HG02759 (cell line): Measurements from ENCODE around the gene LRP1B.

ENCODE experiments used
- ATAC-seq: cut with Tn5 transposase; IDR thresholded peaks from one replicate; pipeline ENCODE4 v1.9.1; 2021; ENCODE audit warnings: mild to moderate bottlenecking, moderate library complexity; ENCODE audit not compliant: unreplicated experiment

The LRP1B gene

DNA sequence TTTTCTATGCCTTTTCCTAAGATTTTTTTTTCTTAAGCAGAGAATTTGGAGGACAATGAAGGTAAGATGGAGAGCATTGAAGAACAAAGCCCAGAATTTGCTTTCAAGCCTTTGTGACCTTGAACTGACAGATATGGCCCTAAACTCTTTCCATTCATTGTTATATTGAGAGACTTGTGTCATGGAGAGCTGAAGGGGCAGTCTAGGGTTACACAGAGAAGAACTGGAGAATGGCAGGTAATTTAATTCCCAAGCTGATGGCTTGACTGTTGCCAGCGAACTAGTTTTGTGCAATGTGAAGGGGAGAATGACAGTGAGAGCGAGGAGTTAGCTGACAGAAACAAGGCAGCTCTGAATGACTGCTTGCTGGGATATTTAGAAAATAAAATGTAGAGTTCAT, 1344.2 kb downstream of the LRP1B start:
- ATAC-seq = no peak

- no peak for ATAC-seq
Measured at GRCh38 chr2:140775411-140775810, 1355.4 kb downstream of the LRP1B start.

DNA sequence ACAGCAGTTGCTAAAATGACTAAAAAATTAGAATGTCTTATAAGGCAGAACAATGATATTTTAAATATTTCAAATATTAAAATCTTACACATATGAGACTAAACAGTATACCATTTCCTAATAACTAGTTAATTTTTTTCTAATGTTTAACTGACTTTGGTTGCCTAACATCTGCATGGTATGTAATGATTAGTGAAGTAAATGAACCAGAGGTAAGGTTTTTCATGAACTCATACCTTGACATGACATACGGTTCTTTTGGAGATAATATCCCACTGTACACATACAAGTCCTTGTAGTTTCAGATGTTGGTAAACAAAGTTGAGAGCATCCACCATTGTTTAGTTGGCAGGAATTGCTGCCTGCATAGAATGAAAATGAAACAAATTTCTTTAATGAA, 1360.2 kb downstream of the LRP1B start:
- no peak for ATAC-seq

GRCh38 chr2:140761807-140762206, 1369.0 kb downstream of the LRP1B start:
- no peak for ATAC-seq

GRCh38 chr2:140759426-140760156, 1371.2 kb downstream of the LRP1B start:
- ATAC-seq = no peak

DNA sequence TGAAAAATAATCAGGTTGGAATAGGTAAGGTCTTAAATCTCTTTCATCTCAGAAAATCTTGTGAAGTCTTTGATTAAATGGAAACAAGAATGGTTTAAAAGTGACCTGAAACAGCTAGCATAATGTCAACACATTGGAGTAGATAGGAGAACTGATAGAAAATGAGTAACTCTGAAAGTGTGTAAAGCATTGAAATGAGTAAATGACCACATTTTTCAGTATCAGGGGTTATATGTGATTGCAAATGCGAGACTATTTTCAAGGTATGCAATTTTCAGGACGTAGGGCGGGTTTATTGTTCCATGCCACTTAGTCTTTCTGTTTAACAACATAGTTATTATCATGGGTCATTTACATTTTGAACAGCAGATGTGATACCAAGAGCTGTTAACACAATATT, 1383.2 kb downstream of the LRP1B start:
- ATAC-seq = peak; percentile 74

DNA sequence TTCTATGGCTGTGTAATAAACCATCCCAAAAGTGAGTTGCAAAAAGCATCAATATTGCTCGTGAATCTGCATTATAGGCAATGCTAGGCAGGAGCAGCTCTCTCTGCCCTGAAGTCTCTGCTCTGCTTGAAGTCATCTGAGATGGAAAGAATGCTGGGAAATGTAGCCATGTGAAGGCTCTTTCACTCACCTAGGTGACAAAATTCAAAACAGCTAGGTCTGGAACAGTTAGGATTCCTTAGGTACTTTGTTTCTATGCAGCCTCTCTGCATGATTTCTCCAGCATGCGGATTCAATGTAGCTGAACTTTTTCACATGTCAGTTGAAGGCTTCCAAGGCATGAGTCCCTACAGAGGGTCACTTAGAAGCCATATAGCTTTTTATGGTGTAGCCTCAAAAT, 1383.7 kb downstream of the LRP1B start:
- ATAC-seq = peak; percentile 8

DNA sequence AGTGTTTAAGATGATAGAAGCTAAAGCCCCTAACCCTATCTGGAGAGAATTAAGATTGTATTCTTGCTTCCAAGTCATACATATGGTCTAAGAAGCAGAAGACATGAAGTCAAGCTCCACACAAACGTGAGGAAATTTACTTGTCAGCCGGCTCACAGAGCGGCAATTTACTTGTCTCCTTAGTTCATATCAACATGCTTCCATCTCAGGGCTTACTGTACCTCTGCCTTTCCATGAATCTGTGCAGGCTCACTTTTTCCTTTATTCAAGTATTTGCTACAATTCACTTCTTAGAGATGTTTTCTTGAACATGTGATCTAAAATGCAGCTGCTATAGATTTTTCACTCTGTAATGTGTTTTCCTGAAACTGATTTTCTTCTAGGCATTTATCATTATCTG, 1386.4 kb downstream of the LRP1B start:
- no peak for ATAC-seq

DNA sequence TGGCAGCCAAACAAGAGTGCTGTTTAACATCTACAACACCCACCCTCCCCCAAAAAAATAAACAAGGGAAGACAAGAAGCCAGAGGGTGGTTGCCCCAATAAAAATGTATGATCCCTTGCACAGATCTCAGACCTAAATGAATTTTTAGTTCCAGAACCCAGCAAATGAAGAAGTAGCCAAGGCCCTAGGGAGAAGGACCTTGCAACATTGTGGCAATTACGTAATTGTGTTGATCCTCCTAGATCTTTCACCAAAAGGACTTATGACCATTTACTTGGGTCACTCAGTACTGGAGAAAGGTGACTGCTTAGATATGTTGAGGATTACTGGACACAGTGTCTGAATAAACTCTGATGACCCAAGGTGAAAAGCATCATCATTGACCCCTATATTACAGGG, 1393.8 kb downstream of the LRP1B start:
- ATAC-seq = no peak

GRCh38 chr2:140734992-140735391, 1395.8 kb downstream of the LRP1B start:
- ATAC-seq = no peak

GRCh38 chr2:140718999-140719398, 1411.8 kb downstream of the LRP1B start:
- ATAC-seq = no peak

- no peak for ATAC-seq
Measured at GRCh38 chr2:140717481-140717880, 1413.3 kb downstream of the LRP1B start.

GRCh38 chr2:140714586-140714985, 1416.2 kb downstream of the LRP1B start:
- ATAC-seq = no peak

DNA sequence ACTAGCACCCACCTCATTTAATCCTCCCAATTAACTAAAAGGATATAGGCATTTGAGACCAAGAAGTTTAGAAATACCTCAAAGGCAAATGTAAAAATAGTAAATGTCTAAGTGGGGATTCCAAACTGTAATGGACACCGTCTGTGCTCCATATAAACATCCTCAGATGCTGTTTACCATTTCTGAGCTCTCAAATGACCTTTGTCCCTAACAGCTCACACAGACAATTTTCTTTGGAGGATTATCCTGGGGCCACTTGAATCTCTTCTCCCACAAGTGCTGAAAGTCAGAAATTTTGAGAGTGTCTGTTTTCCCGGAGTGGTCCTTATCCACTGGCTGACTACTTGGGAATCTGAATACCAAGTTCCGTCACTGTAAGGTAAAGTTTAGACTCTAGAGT, 1418.9 kb downstream of the LRP1B start:
- ATAC-seq = no peak

GRCh38 chr2:140701726-140702125, 1429.1 kb downstream of the LRP1B start:
- ATAC-seq = no peak

GRCh38 chr2:140698636-140699035, 1432.2 kb downstream of the LRP1B start:
- ATAC-seq = no peak

DNA sequence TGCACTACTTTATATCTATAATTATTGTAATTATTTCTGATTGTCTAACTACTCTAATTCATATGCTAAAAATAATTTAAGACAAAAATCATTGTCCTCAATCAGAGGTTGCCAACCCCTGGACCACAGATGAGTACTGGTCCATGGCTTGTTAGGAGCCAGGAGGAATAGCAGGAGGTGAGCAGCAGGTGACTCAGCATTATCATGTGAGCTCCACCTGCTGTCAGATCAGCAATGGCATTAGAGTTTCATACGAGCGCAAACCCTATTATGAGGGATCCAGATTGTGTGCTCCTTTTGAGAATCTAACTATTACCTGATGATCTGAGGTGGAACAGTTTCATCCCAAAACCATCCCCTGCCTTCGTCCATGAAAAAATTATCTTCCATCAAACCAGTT, 1434.4 kb downstream of the LRP1B start:
- ATAC-seq = no peak

GRCh38 chr2:140695155-140695554, 1435.7 kb downstream of the LRP1B start:
- ATAC-seq = no peak

DNA sequence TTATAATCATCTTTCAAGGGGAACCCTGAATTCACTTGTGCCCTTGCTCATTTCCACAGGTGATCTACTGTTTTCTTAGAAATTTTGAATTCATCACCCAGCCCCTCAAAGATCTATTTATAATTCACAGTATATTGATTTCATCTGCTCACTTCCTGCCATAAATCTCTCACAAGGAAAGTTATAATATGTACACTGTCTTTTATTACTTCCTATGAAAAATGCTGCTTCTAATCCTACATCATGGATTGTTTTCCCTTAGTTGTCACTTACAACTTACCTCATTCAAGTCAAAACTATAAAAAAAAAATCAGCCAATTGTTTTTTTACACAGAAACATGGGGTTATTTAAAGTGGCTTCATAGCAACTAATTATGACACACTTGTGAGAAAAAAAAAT, 1443.0 kb downstream of the LRP1B start:
- ATAC-seq = no peak

- no peak for ATAC-seq
Measured at GRCh38 chr2:140683658-140684057, 1447.2 kb downstream of the LRP1B start.

DNA sequence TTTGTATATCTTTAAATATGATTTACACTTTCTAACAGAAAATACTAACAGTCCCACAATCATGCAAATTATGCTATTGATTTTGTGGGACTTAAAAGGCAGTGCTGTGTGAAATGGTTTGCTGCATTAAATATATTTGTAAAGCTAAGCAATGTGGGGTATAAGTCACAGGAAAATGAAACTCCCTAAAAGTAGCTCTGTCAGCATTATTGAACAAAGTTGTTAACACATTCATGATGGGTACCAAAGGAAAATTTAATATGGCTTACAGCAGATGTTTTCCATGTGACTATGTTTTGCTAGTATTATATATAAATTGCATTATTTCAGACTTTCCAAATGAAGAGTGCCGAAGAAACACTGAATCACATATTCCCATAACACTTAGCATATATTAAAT, 1450.0 kb downstream of the LRP1B start:
- no peak for ATAC-seq

GRCh38 chr2:140679752-140680151, 1451.1 kb downstream of the LRP1B start:
- no peak for ATAC-seq

DNA sequence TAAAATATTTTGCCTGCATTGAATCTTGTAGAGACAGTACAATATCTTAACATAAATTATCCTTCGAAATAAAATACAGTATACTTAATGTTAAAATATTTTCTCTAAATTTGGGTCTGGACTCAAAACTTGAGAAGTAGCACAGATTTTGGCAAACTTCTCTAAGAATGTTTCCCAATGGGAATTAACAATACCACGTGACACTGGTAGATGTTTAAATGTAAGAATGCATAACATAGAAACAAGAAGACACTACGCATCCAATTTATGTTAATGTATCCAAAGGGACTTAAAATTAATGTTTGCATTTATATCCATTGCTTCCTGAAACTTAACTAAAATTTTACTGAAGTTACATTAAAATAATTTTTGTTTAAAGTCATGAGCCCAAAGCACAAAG, 1460.9 kb downstream of the LRP1B start:
- ATAC-seq = no peak
